Ovary (tissue), 9 donors: ENCODE results near the gene DNAJC1. TPM values are rescaled to one million over a fixed set of nuclear protein-coding genes. Genes with fewer than 3 reads are reported as not detected.

Source experiments
- DNase-seq, 5 donors: peaks; one replicate each; pipeline ENCODE4 v3.0.0-alpha.2; 2019 to 2020
- H3K27ac ChIP-seq, 2 donors: fragments of 200-600 bp; one replicate each; pipeline versions ENCODE4 v1.5.1 to v1.8.0; 2019 to 2022
- H3K27me3 ChIP-seq: fragments of 200-600 bp; one replicate; pipeline ENCODE4 v1.8.0; 2022
- H3K36me3 ChIP-seq: fragments of 200-600 bp; sonication (generic); one replicate; pipeline ENCODE4 v1.5.1; 2019
- H3K4me1 ChIP-seq: one replicate; pipeline ENCODE4 v1.8.1; 2013; ENCODE audit warnings: mild to moderate bottlenecking, moderate library complexity; ENCODE audit not compliant: insufficient read depth
- H3K4me3 ChIP-seq: fragments of 200-600 bp; sonication (generic); one replicate; pipeline ENCODE4 v1.5.1; 2017
- H3K9me3 ChIP-seq, 2 donors: fragments of 200-600 bp in 1 of 2; sonication (generic) in 1 of 2; one replicate each; pipeline versions ENCODE4 v1.5.1 to v1.8.1; 2013 to 2019; ENCODE audit warnings: mild to moderate bottlenecking in 1 of 2, moderate library complexity in 1 of 2
- EP300 ChIP-seq: sonication (generic); formaldehyde crosslinking; IDR thresholded peaks from one replicate; pipeline ENCODE4 v1.6.1; 2017; ENCODE audit warnings: antibody characterized with exemption
- POLR2A ChIP-seq: fragments of 450-650 bp; IDR thresholded peaks from one replicate; pipeline ENCODE4 v1.6.1; 2017; ENCODE audit warnings: antibody characterized with exemption, mild to moderate bottlenecking, moderate library complexity
- WGBS, 3 donors: extraction: QIAGEN DNeasy Blood & Tissue Kit in 1 of 3; methylation state at CpG; one replicate each; pipeline versions ENCODE4 v1.1.5 to v1.1.7; 2013 to 2017; 5-methylcytosine and 5-hydroxymethylcytosine counted together
- intact Hi-C, 4 donors: fragments of 100-400 bp; cut with DNase I; formaldehyde crosslinking; loops; one replicate each; pipeline versions ENCODE4 v1.11.0 to v1.15.1; 2022 to 2023
- polyA plus RNA-seq, 2 donors: library from polyadenylated mRNA; stranded (reverse); fragments of 200-250 nt in 1 of 2; fragments of 350-450 nt in 1 of 2; fragmentation: Illumina TruSeq in 1 of 2; extraction: RNeasy Lipid Tissue Mini Kit (QIAGEN cat#74804) in 1 of 2; gene quantifications; one replicate each; pipeline ENCODE4 v1.2.3, GENCODE V29; 2013 to 2014
- total RNA-seq, 7 donors: library from RNA; depleted of rRNA in 2 of 7; stranded (reverse); fragments of >200 nt in 2 of 7; fragmentation: NEBNext Ultra II Directional in 3 of 7; extraction: Animal tissue kit (Norgen Biotek cat#: 25700) in 3 of 7; gene quantifications; one replicate each; pipeline versions ENCODE4 v1.1.0 to v1.2.4, GENCODE V29; 2016 to 2023
- TF ChIP-seq, protein P1 (sequence below), 3 donors: fragments of 450-650 bp in 2 of 3; fragments of 200-600 bp in 1 of 3; IDR thresholded peaks; one replicate each; pipeline versions ENCODE4 v1.5.1 to v1.8.0; 2016 to 2022; ENCODE audit warnings: antibody characterized with exemption in 3 of 3, mild to moderate bottlenecking in 1 of 3
- donor health status: DM: no; HTN: no; CAD: no; lungs with moderate emphysema.
- donor health status: DM: no; HTN: no; CAD: no.
- donor health status: Bipolar disorder and iron deficiency.
- donor health status: DM: yes; HTN: yes; CAD: no.
- donor health status: DM: no; HTN: no; CAD: no.
- donor health status: DM: yes; HTN: yes; CAD: no.

The DNAJC1 gene
- total and polyA plus RNA-seq, 9 donors = 18.8 to 62.7 (median 21.0) TPM

DNA sequence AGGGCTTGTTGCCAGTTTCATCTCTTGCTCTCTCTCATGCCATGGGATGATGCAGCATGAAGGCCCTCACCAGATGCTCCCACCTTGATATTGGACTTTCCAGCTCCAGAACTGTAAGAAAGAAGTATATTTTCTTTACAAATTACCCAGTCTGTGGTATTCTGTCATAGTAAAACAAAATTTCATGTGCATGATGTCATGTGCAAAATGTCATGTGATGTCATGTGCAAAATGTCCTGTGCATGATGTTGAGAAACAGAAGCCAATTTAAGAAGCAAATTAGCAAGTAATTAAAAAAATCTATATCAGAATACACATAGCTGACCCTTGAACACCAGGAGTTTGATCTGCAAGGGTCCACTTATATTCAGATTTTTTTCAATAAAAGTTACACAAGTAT, 56.6 kb downstream of the DNAJC1 start:
- no peak overlapping the region for H3K27ac ChIP-seq
- TF ChIP-seq EP300 (no peak), POLR2A (no peak)
- TF ChIP-seq, protein P1, sequence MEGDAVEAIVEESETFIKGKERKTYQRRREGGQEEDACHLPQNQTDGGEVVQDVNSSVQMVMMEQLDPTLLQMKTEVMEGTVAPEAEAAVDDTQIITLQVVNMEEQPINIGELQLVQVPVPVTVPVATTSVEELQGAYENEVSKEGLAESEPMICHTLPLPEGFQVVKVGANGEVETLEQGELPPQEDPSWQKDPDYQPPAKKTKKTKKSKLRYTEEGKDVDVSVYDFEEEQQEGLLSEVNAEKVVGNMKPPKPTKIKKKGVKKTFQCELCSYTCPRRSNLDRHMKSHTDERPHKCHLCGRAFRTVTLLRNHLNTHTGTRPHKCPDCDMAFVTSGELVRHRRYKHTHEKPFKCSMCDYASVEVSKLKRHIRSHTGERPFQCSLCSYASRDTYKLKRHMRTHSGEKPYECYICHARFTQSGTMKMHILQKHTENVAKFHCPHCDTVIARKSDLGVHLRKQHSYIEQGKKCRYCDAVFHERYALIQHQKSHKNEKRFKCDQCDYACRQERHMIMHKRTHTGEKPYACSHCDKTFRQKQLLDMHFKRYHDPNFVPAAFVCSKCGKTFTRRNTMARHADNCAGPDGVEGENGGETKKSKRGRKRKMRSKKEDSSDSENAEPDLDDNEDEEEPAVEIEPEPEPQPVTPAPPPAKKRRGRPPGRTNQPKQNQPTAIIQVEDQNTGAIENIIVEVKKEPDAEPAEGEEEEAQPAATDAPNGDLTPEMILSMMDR (IDR thresholded peaks at IDR 0.05) = no peak
- DNase-seq = no peak
- no peaks in the 10 kb centered on the region for H3K27me3 ChIP-seq
- no peaks in the 10 kb centered on the region for H3K36me3 ChIP-seq
- intact Hi-C loops = no loop called here
- no peaks in the 10 kb centered on the region for H3K9me3 ChIP-seq
- no peak overlapping the region for H3K4me3 ChIP-seq
- no peaks in the 10 kb centered on the region for H3K4me1 ChIP-seq

DNA sequence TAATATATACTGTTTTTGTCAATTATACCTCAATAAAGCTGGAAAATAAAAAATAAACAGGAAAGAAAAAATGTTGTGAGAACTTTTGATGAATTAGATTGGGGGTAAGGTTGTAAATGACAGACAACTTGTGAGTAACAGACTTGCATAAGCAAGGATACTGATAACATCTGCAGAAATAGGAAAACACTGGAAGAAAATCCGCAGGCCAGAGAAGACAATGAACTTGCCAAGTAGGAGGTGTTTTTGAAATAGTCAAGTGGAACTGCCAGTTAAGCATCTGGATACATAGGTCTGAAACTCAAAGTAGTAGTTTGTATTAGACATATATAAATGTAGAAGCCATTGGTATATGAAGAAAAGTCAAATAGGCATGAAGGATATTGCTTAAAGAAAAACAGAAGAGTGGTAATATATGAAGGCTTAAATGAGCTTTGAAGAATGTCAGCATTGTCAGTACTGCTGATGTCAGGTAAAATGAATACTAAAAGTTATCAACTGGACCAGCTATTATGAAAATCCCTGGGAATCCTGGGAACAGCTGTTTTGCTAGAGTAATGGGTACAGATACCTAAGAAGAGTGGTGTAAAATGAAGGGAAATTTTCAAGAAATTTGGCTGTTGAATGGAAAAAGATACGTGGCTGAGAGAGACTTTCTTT, 58.7 kb downstream of the DNAJC1 start:
- Histone ChIP-seq H3K36me3 (no peaks in the 10 kb centered on the region), H3K9me3 (no peaks in the 10 kb centered on the region), H3K4me1 (no peaks in the 10 kb centered on the region), H3K27me3 (no peaks in the 10 kb centered on the region), H3K4me3 (no peak overlapping the region), H3K27ac (no peak overlapping the region)
- intact Hi-C loops = no loop called here
- no peak for DNase-seq
- TF ChIP-seq EP300 (no peak), POLR2A (no peak)
- TF ChIP-seq, protein P1 (IDR thresholded peaks at IDR 0.05) = no peak
- WGBS, 3 donors = 58 to 59% (median 58%) methylated on average over 2 of the region's 2 CpGs

DNA sequence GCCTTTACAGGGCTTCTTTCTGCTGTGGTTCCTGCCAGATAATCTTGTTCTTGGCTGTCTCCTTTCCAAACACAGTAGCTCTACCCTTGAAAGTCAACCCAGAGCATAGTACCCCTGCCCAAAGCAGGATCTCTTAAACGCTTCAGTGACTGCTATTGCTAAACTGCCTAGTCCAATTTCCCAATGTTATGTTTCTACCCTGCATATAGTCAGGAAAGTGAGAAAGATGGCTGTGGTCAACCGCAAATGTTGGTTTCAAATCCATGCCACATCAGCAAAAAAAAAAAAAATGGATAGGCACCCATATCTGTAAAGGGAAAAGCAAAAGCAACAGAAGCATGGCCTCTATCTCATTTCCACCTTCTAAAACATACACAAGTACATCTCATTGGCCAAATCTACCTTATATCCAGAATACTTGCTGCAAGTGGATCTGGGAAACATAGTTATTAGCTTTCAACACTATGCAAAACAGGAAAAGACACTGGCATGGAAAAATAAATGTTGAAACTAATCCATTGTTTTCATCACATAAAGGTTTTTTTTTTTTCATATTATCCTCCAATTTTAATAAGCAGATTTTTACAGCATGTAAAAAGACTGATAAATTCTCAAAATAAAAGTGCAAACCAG, 59.8 kb downstream of the DNAJC1 start:
- 92 to 93% (median 92%) methylated on average over 2 of the region's 2 CpGs for WGBS, 3 donors
- Histone ChIP-seq H3K36me3 (no peaks in the 10 kb centered on the region), H3K4me1 (no peaks in the 10 kb centered on the region), H3K4me3 (no peak overlapping the region), H3K27me3 (no peaks in the 10 kb centered on the region), H3K9me3 (no peaks in the 10 kb centered on the region), H3K27ac (no peak overlapping the region)
- no peak for DNase-seq
- TF ChIP-seq EP300 (no peak), POLR2A (no peak)
- TF ChIP-seq, protein P1 (IDR thresholded peaks at IDR 0.05) = no peak
- intact Hi-C loops = no loop called here

DNA sequence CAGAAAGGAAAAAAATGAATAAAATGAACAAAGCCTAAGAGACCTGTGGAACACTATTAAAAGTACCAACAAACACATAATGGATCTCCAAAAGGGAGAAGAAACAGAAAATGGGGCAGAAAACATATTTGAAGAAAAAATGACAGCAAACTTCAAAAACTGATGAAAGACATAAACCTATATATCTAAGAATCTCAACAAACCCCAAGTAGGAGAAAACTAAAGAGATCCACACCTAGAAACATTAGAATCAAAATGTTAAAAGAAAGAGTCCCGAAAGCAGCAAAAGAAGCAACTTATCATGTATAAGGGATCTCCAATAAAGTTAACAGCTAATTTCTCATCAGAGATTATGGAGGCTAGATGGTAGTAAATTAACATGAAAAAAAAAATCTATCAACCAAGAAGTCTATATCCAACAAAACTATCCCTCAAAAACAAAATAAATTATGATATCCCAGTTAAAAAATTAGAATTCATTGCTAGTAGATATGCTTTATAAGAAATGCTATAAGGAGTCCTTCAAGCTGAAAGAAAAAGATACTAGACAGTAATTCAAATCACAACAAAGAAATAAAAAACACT, 68.0 kb downstream of the DNAJC1 start:
- TF ChIP-seq, protein P1 (IDR thresholded peaks at IDR 0.05) = no peak
- no peak for TF ChIP-seq POLR2A
- no peak for TF ChIP-seq EP300
- Histone ChIP-seq H3K27ac (no peak overlapping the region), H3K27me3 (no peaks in the 10 kb centered on the region), H3K9me3 (no peaks in the 10 kb centered on the region), H3K36me3 (no peaks in the 10 kb centered on the region), H3K4me3 (no peak overlapping the region), H3K4me1 (no peaks in the 10 kb centered on the region)
- intact Hi-C loops = no loop called here
- no peak for DNase-seq
- WGBS, 3 donors = 96 to 100% (median 98%) methylated on average over 1 of the region's 1 CpG
